Panc1 (cell line): Measurements from ENCODE around the gene SCN8A. TPM values are rescaled to one million over a fixed set of nuclear protein-coding genes. Genes with fewer than 3 reads are reported as not detected.

Source experiments
- ATAC-seq: fragments of 200-7000 bp; cut with Tn5 transposase; 2 replicates; pipeline ENCODE4 v1.9.1; 2020; ENCODE audit warnings: mild to moderate bottlenecking, moderate library complexity
- BruUV-seq: library from RNA; stranded (reverse); fragments of 400-500 nt; replicated peaks from 2 replicates; lab custom pipeline; 2021; lab: Mats Ljungman, UMichigan
- CTCF ChIA-PET: fragments of 300-600 bp; sonication (Branson Sonifier 250); formaldehyde crosslinking; loops from one replicate; lab custom pipeline; 2022; ENCODE audit warnings: antibody characterized with exemption; lab: Charles Lee
- POLR2A ChIA-PET: fragments of 300-600 bp; sonication (Branson Sonifier 250); formaldehyde crosslinking; loops from one replicate; lab custom pipeline; 2022; ENCODE audit warnings: antibody characterized with exemption; lab: Charles Lee
- DNase-seq: peaks from one replicate; pipeline ENCODE4 v3.0.0-alpha.2; 2010; ENCODE audit warnings: low read depth, low spot score
- H3K27ac ChIP-seq: 2 replicates; pipeline ENCODE4 v1.5.1; 2011; ENCODE audit warnings: mild to moderate bottlenecking, low read length, inconsistent platforms
- H3K27me3 ChIP-seq: fragments of 200-500 bp; sonication (Bioruptor generic); 2 replicates; pipeline ENCODE4 v1.6.0; 2014; ENCODE audit warnings: low read length, inconsistent platforms; ENCODE audit not compliant: control insufficient read depth, insufficient read depth
- H3K36me3 ChIP-seq: fragments of 200-500 bp; sonication (Bioruptor generic); 2 replicates; pipeline ENCODE4 v1.5.1; 2014; ENCODE audit warnings: inconsistent platforms, mild to moderate bottlenecking, low read length, moderate library complexity; ENCODE audit not compliant: control insufficient read depth, insufficient read depth
- H3K4me1 ChIP-seq: 2 replicates; pipeline ENCODE4 v1.5.1; 2011; ENCODE audit warnings: inconsistent platforms, mild to moderate bottlenecking, low read length, moderate library complexity; ENCODE audit not compliant: control insufficient read depth, insufficient read depth
- H3K4me3 ChIP-seq, 2 experiments: 2 replicates each; pipeline ENCODE4 v1.5.1; 2011 to 2012; ENCODE audit warnings: low read depth in 2 of 2, low read length in 2 of 2, mild to moderate bottlenecking in 2 of 2, inconsistent platforms in 1 of 2, moderate library complexity in 1 of 2
- H3K9me3 ChIP-seq: fragments of 200-500 bp; sonication (Bioruptor generic); 2 replicates; pipeline ENCODE4 v1.5.1; 2014; ENCODE audit warnings: low read depth, mild to moderate bottlenecking, inconsistent platforms, low read length, moderate library complexity; ENCODE audit not compliant: control insufficient read depth, insufficient read depth
- CTCF ChIP-seq: fragments of 450-650 bp; IDR thresholded peaks from 2 replicates; pipeline ENCODE4 v1.5.1; 2017; ENCODE audit warnings: mild to moderate bottlenecking
- POLR2AphosphoS5 ChIP-seq: IDR thresholded peaks from 2 replicates; pipeline ENCODE4 v1.6.1; 2012; ENCODE audit warnings: mild to moderate bottlenecking, low read depth, low read length, moderate library complexity
- REST ChIP-seq, 2 experiments: IDR thresholded peaks; 2 replicates each; pipeline ENCODE4 v1.6.1; 2011 to 2012; ENCODE audit warnings: low read depth in 2 of 2, control low read depth in 1 of 2, low read length in 1 of 2, mild to moderate bottlenecking in 1 of 2, moderate library complexity in 1 of 2; ENCODE audit not compliant: insufficient read depth in 1 of 2
- SIN3A ChIP-seq: IDR thresholded peaks from 2 replicates; pipeline ENCODE4 v1.6.1; 2012; ENCODE audit warnings: low read depth, mild to moderate bottlenecking, low read length, moderate library complexity, borderline replicate concordance; ENCODE audit not compliant: insufficient read depth
- TCF7L2 ChIP-seq: IDR thresholded peaks from 2 replicates; pipeline ENCODE4 v1.6.1; 2011; ENCODE audit warnings: mild to moderate bottlenecking, low read depth, low read length, inconsistent platforms
- in situ Hi-C: cut with HindIII; loops from 2 replicates; pipeline ENCODE4 v1.10.0; 2016; ENCODE audit warnings: low sequenced_read_pairs, low pct_unique_long_range_greater_than_20kb
- intact Hi-C: fragments of 100-400 bp; cut with micrococcal nuclease; formaldehyde crosslinking; loops from one replicate; pipeline ENCODE4 v1.10.0; 2022; ENCODE audit not compliant: unreplicated experiment
- total RNA-seq: library from RNA; stranded (reverse); gene quantifications from one replicate; pipeline ENCODE4 v1.2.1, GENCODE V29; 2021; ENCODE audit not compliant: unreplicated experiment

Gene SCN8A
- total RNA-seq, 1 experiment from 2014 or later, result 8.6 TPM

GRCh38 chr12:51819736-51820525, 228.9 kb downstream of the SCN8A start:
- DNase-seq (no peak), ATAC-seq (no peak)
- peak overlapping the region; percentile 46 to 53 for H3K4me3 ChIP-seq
- no peaks in the 10 kb centered on the region for H3K36me3 ChIP-seq
- ChIA-PET POLR2A (no interaction called here), CTCF (interaction anchor here (0.5 to 1.9 kb wide), 7 partner anchors 10 to 560 kb away, joined by 3 to 9 read pairs (median 4); no protein-coding TSS in a partner anchor)
- H3K9me3 ChIP-seq, result no peaks in the 10 kb centered on the region
- TF ChIP-seq CTCF, result no peak
- no peak for TF ChIP-seq REST (IDR thresholded peaks at IDR 0.05; ENCODE audit: insufficient read depth in 1 of 2, low read depth in 2 of 2, low read length in 1 of 2)
- no peak for TF ChIP-seq TCF7L2
- TF ChIP-seq SIN3A, result no peak
- no peak for TF ChIP-seq POLR2AphosphoS5
- H3K4me1 ChIP-seq, result no peaks in the 10 kb centered on the region; the same call in none of the 2 replicates
- intact Hi-C loops (loop anchor here (10.0 kb wide), 1 partner anchor 285 kb away; no protein-coding TSS in a partner anchor), in situ Hi-C loops (no loop called here)
- H3K27ac ChIP-seq, result peak overlapping the region; percentile 20; the same call in 1 of the 2 replicates
- no TSS peak for BruUV-seq
- no peaks in the 10 kb centered on the region for H3K27me3 ChIP-seq

GRCh38 chr12:51820526-51821439, 229.8 kb downstream of the SCN8A start:
- TF ChIP-seq SIN3A (0 out of 2 replicates have a peak, but pooled peaks have one; percentile 29), CTCF (peak; percentile 89), REST (IDR thresholded peaks at IDR 0.05; ENCODE audit: insufficient read depth in 1 of 2, low read depth in 2 of 2, low read length in 1 of 2) (no peak)
- ChIA-PET POLR2A (interaction anchor here (0.5 to 0.6 kb wide), 2 partner anchors 170 to 750 kb away, joined by 3 to 11 read pairs; no protein-coding TSS in a partner anchor), CTCF (interaction anchor here (0.5 to 1.9 kb wide), 4 partner anchors 54 to 1264 kb away, joined by 3 to 9 read pairs (median 4); no protein-coding TSS in a partner anchor)
- H3K36me3 ChIP-seq, result no peaks in the 10 kb centered on the region
- H3K4me1 ChIP-seq, result no peaks in the 10 kb centered on the region
- no peaks in the 10 kb centered on the region for H3K27me3 ChIP-seq
- intact Hi-C loops, result loop anchor here (10.0 kb wide), 1 partner anchor 286 kb away; no protein-coding TSS in a partner anchor
- H3K27ac ChIP-seq, result peak overlapping the region; percentile 20
- DNase-seq, result no peak
- H3K4me3 ChIP-seq, result peak overlapping the region; percentile 46 to 53
- in situ Hi-C loops, result no loop called here
- H3K9me3 ChIP-seq, result no peaks in the 10 kb centered on the region
- BruUV-seq, result no TSS peak
- ATAC-seq, result peak; percentile 84
